Vagina (tissue), 2 donors: ENCODE results near the gene SYNJ1.

Source experiments
- POLR2A ChIP-seq, 2 donors: fragments of 450-650 bp; IDR thresholded peaks; one replicate each; pipeline ENCODE4 v1.6.1; 2017; ENCODE audit warnings: antibody characterized with exemption in 2 of 2, mild to moderate bottlenecking in 2 of 2, moderate library complexity in 2 of 2
- TF ChIP-seq, protein P1 (sequence below), 3 experiments: fragments of 450-650 bp in 2 of 3; fragments of 200-600 bp in 1 of 3; sonication (generic) in 1 of 3; IDR thresholded peaks; one replicate each; pipeline ENCODE4 v1.5.1; 2017 to 2019; ENCODE audit warnings: antibody characterized with exemption in 3 of 3, mild to moderate bottlenecking in 2 of 3, moderate library complexity in 2 of 3

DNA sequence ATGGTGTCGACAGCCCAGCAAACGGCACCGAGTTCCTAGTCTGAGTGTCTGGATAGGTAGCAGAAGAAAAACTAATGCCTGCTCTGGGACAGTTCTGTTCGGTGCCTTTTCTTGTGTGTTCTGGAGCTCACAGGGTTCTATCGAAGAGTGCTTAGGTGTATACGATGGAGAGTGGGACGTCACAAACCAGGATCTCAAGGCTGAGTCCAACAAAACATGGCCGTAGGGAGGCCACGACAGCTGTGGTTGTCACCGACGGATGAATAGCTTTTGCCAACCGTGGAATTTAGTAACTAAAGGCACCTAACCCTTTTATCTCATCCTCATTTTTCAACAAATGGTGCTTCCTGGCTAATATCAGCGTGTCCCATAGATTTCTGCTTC is 635 bp upstream of the SYNJ1 start:
- TF ChIP-seq POLR2A (IDR thresholded peaks at IDR 0.05) = no peak
- TF ChIP-seq, protein P1, sequence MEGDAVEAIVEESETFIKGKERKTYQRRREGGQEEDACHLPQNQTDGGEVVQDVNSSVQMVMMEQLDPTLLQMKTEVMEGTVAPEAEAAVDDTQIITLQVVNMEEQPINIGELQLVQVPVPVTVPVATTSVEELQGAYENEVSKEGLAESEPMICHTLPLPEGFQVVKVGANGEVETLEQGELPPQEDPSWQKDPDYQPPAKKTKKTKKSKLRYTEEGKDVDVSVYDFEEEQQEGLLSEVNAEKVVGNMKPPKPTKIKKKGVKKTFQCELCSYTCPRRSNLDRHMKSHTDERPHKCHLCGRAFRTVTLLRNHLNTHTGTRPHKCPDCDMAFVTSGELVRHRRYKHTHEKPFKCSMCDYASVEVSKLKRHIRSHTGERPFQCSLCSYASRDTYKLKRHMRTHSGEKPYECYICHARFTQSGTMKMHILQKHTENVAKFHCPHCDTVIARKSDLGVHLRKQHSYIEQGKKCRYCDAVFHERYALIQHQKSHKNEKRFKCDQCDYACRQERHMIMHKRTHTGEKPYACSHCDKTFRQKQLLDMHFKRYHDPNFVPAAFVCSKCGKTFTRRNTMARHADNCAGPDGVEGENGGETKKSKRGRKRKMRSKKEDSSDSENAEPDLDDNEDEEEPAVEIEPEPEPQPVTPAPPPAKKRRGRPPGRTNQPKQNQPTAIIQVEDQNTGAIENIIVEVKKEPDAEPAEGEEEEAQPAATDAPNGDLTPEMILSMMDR (IDR thresholded peaks at IDR 0.05) = no peak
